IPS-NIHi11 (cell line): ENCODE data around the gene TNFRSF17.
A peak's percentile ranks its signal among the peaks of the same experiment; 100 is the strongest.
"Not testable (repeated sequence)": the region's sequence is repeated elsewhere in the genome, so short reads cannot be mapped to it uniquely, and the experiment has no call there.

Experiments
- DNase-seq: peaks from one replicate; pipeline ENCODE4 v3.0.0; 2012; ENCODE audit warnings: mixed read lengths, low spot score

The TNFRSF17 gene

GRCh38 chr16:11964761-11965551 lies at the start of gene TNFRSF17:
TSS of gene TNFRSF17 (plus strand) at chr16:11965210. CDS start at chr16:11965325, 115 bp downstream.
- DNase-seq: no peak

DNA sequence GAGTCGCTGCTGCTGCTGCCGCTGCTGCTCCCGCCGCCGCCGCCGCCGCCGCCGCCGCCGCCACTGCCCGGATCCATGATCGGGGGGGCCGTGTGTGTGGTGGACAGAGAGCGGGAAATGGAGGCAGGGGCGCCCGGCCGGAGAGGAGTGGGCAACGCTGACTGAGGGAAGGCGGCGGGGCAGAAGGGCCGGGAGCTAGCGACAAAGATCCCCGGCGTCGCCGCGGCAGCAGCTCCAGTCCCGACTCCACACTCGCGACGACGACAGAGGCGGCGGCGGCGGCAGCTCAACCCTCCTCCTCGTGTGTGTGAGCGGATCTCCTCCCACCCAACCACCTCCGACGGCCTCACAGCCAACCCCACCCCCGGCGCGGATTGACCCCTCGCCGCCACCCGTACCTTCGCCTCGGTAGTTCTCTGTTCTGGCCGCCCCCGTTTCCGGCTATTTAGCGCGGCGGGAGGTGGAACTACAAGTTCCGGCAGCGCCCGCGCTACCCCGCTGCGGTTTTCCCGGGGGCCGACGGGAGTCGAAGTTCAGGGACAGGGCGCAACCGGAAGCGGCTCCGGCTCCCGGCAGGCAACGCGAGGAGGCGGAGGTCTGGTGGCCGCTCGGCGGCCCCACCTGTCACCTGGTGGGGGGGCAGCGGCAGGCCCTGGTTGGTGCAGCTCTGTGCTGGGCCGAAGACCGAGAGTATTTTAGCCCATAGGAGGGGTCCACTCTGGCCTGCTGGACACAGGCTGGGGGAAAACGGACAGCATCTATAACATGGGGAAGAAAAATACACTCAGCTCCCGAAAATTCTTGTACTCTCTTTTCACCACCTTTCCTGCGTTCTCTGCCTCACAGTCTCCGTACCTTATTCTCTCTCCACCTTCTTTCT lies 49.1 kb upstream of the TNFRSF17 start, which contains the start of gene GSPT1:
Gene GSPT1, minus strand, starts transcription at position 313 of the 880 bp plus-strand sequence. Its CDS starts 236 bp downstream, at position 77.
- DNase-seq: peak; percentile 97

GRCh38 chr16:11916524-11917285 lies 48.3 kb upstream of the TNFRSF17 start:
- DNase-seq: no peak

DNA sequence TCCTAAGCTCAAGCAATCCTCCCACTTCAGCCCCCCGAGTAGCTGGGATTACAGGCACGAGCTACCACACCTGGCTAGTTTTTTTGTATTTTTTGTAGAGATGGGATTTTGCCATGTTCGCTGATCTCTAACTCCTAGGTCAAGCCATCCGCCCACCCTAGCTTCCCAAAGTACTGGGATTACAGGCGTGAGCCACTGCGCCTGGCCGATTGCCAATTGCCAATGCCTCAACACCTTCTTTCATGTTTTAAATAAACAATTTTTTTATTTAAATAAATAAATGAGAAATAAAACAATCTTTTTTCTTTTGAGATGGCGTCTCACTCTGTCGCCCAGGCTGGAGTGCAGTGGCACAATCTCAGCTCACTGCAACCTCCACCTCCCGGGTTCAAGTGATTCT lies 41.0 kb upstream of the TNFRSF17 start:
- DNase-seq: not testable (repeated sequence)

DNA sequence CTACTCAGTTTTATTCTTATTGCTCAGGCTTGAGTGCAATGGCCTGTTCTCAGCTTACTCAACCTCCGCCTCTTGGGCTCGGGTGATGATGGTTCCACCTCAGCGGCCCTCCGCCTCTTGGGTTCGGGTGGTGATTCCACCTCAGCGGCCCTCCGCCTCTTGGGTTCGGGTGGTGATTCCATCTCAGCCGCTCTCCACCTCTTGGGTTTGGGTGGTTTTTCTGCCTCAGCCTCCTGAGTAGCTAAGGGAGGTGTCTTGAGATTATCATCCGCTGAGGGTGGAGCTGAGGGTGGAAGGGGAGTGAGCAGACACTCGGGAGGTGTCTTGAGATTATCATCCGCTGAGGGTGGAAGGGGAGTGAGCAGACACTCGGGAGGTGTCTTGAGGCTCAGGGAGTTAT lies 37.7 kb upstream of the TNFRSF17 start:
- not testable (repeated sequence) for DNase-seq

DNA sequence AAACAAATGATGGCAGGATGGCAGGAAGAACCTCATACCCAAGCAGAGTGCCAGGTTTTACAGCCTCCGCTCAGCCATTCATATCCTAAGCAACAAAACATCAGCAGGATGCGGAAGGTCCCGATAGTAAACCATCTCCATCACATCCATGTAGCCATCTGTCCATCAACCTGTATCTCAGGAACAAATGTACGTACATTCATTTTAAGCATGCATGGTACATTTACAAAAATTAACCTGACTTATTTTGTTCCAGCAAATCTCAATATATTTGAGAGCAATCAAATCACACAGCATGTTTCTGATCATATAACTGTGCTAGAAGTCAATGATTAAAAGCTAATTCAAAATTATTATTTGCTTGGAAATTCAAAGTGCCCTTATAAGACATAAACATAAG lies 23.1 kb upstream of the TNFRSF17 start, which contains the start of gene NPIPB2:
Gene NPIPB2, minus strand, starts transcription at position 101 of the 400 bp plus-strand sequence. Its CDS starts 0 bp downstream, at position 101.
- not testable (repeated sequence) for DNase-seq

- DNase-seq: no peak
Observed at GRCh38 chr16:11946433-11946832, 18.6 kb upstream of the TNFRSF17 start.

DNA sequence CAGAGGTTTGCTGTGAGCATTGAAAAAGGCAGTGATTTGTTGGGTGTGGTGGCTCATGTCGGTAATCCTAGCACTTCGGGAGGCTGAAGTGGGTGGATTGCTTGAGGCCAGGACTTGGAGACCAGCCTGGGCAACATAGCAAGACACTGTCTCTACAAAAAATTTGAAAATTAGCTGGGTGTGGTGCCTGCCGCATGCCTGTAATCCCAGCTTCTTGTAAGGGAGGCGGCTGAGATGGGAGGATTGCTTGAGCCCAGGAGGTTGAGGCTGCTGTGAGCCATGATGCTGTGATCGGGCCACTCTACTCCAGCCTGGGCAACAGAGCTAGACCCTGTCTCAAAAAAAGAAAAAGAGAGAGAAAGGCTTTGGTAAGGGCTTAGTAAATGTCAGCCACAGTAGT lies 16.2 kb upstream of the TNFRSF17 start:
- DNase-seq: no peak

- peak; percentile 64 for DNase-seq
Observed at GRCh38 chr16:11949527-11949926, 15.5 kb upstream of the TNFRSF17 start.

DNA sequence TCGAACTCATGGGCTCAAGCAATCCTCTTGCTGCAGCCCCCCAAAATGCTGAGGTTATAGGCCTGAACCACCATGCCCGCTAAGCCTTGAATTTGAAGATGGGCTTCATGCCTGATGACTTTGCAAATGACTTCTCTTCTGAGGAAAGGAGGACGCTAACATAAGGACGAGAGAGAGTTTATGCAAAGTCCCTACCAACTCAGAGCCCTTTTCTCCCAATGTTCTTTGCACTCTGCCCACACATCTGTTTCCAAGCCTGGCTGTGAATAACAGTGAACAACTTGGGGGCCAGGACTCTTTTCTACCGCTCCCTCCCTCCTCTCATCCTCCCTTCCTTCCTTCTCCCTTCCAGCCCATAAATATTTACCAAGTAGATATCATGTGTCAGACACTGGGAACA lies 14.6 kb upstream of the TNFRSF17 start:
- no peak for DNase-seq

- not testable (repeated sequence) for DNase-seq
Observed at GRCh38 chr16:11953576-11953975, 11.4 kb upstream of the TNFRSF17 start.

- no peak for DNase-seq
Observed at GRCh38 chr16:11955713-11956123, 9.3 kb upstream of the TNFRSF17 start.

DNA sequence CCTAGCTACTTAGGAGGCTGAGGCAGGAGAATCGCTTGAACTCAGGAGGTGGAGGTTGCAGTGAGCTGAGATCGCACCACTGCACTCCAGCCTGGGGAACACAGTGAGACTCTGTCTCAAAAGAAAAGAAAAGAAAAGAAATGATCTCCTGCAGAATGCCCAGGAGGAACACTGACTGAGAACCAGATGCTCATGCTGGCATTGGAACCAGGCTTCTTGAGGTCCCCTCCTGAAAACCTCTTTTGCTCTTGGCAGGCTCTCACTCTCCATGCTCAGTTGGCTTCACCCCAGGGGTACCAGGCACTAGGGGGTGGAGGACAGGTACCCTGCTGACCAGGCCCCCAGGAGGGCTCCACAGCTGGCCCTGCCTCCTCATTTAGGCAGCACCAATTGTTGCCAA lies 8.5 kb upstream of the TNFRSF17 start:
- DNase-seq: no peak

- no peak for DNase-seq
Observed at GRCh38 chr16:11957591-11958395, 7.2 kb upstream of the TNFRSF17 start.

- DNase-seq: not testable (repeated sequence)
Observed at GRCh38 chr16:11962457-11962856, 2.6 kb upstream of the TNFRSF17 start.

DNA sequence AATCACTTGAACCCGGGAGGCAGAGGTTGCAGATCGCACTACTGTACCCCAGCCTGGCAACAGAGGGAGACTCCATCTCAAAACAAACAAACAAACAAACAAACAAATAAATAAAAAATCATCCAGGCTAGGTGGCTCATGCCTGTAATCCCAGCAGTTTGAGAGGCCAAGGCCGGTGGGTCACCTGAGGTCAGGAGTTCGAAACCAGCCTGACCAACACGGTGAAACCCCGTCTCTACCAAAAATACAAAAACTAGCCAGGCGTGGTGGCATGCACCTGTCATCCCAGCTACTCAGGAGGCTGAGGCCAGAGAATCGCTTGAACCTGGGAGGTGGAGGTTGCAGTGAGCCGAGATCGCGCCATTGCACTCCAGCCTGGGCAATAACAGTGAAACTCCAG lies 2.0 kb upstream of the TNFRSF17 start:
- not testable (repeated sequence) for DNase-seq

DNA sequence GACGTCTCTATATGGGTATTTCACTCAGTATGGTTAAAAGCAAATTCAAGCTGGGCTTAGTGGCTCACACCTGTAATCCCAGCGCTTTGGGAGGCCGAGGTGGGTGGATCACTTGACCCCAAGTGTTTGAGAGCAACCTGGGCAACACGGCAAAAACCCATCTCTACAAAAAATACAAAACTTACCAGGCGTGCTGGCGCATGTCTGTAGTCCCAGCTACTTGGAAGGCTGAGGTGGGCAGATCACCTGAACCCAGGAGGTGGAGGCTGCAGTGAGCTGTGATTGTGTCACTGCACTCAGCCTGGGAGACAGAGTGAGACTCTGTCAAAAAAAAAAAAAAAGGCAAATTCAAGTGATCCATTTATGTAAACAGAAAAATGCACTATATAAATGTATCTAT lies 1.3 kb upstream of the TNFRSF17 start:
- DNase-seq: no peak

DNA sequence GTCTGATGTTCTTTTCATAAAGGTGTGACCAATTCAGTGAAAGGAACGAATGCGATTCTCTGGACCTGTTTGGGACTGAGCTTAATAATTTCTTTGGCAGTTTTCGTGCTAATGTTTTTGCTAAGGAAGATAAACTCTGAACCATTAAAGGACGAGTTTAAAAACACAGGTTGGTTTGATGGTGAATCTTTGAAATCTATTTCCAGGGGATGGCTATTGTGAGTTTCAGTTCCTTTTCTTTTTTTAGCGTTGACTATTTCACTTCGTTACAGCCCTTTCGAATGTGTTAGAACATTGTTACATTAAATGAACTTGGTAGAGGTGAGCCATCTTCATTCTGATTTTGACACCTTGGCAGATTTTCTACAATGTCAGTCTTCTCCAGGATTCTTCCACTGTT lies 1.2 kb downstream of the TNFRSF17 start:
- no peak for DNase-seq

DNA sequence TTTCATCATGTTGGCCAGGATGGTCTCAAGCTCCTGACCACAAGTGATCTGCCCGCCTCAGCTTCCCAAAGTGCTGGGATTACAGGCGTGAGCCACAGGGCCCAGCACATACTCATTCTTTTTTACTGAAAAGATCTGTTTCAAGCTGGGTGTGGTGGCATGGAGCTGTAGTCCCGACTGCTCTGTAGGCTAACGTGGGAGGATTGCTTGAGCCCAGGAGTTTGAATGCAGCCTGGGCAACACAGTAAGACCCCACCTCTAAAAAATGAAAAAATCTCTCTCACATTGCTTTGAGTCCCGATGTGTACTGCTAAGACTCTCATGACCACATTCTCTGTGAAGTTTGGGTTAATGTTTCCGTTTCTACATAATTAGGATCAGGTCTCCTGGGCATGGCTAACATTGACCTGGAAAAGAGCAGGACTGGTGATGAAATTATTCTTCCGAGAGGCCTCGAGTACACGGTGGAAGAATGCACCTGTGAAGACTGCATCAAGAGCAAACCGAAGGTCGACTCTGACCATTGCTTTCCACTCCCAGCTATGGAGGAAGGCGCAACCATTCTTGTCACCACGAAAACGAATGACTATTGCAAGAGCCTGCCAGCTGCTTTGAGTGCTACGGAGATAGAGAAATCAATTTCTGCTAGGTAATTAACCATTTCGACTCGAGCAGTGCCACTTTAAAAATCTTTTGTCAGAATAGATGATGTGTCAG lies 2.3 kb downstream of the TNFRSF17 start:
- no peak for DNase-seq

DNA sequence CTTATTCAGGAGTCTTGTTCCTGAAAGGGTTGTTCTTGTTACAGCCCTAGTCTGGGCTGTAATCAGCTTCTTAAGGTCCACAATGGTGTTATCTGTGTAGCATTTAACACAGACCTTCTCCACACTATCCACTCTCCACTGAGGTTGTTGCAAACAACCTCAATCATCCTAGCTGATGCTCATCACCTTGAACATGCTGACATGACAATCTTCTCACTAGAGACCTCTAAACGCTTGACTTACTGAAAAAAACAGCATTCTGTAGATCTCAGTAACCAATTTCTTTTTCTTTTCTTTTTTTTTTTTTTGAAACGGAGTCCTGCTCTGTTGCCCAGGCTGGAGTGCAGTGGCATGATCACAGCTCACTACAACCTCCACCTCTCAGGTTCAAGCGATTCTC lies 3.6 kb downstream of the TNFRSF17 start:
- no peak for DNase-seq
